Measurements from ENCODE around the gene ST7. TPM values are rescaled to one million over a fixed set of nuclear protein-coding genes. Genes with fewer than 3 reads are reported as not detected.

ST7 gene
- total and polyA plus RNA-seq, 2 donors (not counting 1 experiment from before 2014, with no cell fraction given) = 2.3 to 4.6 TPM

- H3K4me1 ChIP-seq (ENCODE audit: control insufficient read depth in 2 of 2, insufficient read depth in 2 of 2, low read length in 2 of 2) = no peaks in the 10 kb centered on the region
- no peaks in the 10 kb centered on the region for H3K79me2 ChIP-seq (ENCODE audit: control insufficient read depth, insufficient read depth, low read length)
- TF ChIP-seq EZH2 (IDR thresholded peaks at IDR 0.05; ENCODE audit: borderline replicate concordance, insufficient read depth, low read depth, low read length, poor library complexity, severe bottlenecking) (no peak), CTCF (IDR thresholded peaks at IDR 0.05) (no peak)
- POLR2A ChIA-PET = no interaction called here
- H3K4me3 ChIP-seq (ENCODE audit: control extremely low read depth in 1 of 5, extremely low read depth in 1 of 5, insufficient read depth in 1 of 5, low read depth in 2 of 5, low read length in 4 of 5) = no peak overlapping the region
- Mint-ChIP-seq H3K27me3 (no peaks in the 10 kb centered on the region), H3K9me3 (ENCODE audit: insufficient read depth) (no peaks in the 10 kb centered on the region), H3K27ac (no peak overlapping the region), H3K4me1 (peaks cover 7% of the 10 kb centered on the region), H3K4me3 (no peak overlapping the region)
- H3K9ac ChIP-seq (ENCODE audit: low read length) = no peak overlapping the region
- intact Hi-C loops (cut with micrococcal nuclease) = no loop called here
- H3K9me3 ChIP-seq (ENCODE audit: control extremely low read depth in 1 of 3, control insufficient read depth in 2 of 3, insufficient read depth in 1 of 3, low read length in 2 of 3) = no peaks in the 10 kb centered on the region
- no peak overlapping the region for H2AFZ ChIP-seq (ENCODE audit: insufficient read depth, low read depth, low read length, poor library complexity, severe bottlenecking)
- DNase-seq = no peak
- H4K20me1 ChIP-seq (ENCODE audit: control insufficient read depth, insufficient read depth, low read length, poor library complexity, severe bottlenecking) = no peaks in the 10 kb centered on the region
- H3K4me2 ChIP-seq (replicated peaks; ENCODE audit: low read depth, low read length, poor library complexity, severe bottlenecking) = no peak overlapping the region
- H3K27me3 ChIP-seq (replicated peaks in 1 of 4; ENCODE audit: control extremely low read depth in 1 of 4, control insufficient read depth in 3 of 4, insufficient read depth in 4 of 4, low read length in 3 of 4) = no peaks in the 10 kb centered on the region
- CTCF ChIA-PET = interaction anchor here (1.5 kb wide), 1 partner anchor 32 kb away, joined by 4 read pairs; no protein-coding TSS in a partner anchor
- no peaks in the 10 kb centered on the region for H3K36me3 ChIP-seq (replicated peaks in 1 of 2; ENCODE audit: control extremely low read depth in 1 of 2, control insufficient read depth in 1 of 2, extremely low read depth in 1 of 2, insufficient read depth in 2 of 2, low read length in 1 of 2)
- H3K27ac ChIP-seq (ENCODE audit: low read length in 2 of 2) = no peak overlapping the region
- ATAC-seq (ENCODE audit: low read depth) = no peak
- 34% methylated on average over 4 of the region's 4 CpGs for WGBS (ENCODE audit: insufficient coverage)
Observed at GRCh38 chr7:117087639-117088396, 134.5 kb downstream of the ST7 start.

- 89% methylated on average over 1 of the region's 2 CpGs for WGBS (ENCODE audit: insufficient coverage)
- H3K27ac Mint-ChIP-seq = no peak overlapping the region
Observed at GRCh38 chr7:117088623-117089194, 135.4 kb downstream of the ST7 start.

More at GRCh38 chr7:117088623-117089194, 135.4 kb downstream of the ST7 start:
- Mint-ChIP-seq H3K4me1 (peaks cover 7% of the 10 kb centered on the region), H3K4me3 (no peak overlapping the region), H3K27me3 (no peaks in the 10 kb centered on the region), H3K9me3 (ENCODE audit: insufficient read depth) (no peaks in the 10 kb centered on the region)
- Histone ChIP-seq H3K4me2 (replicated peaks; ENCODE audit: low read depth, low read length, poor library complexity, severe bottlenecking) (no peak overlapping the region), H3K27ac (ENCODE audit: low read length in 2 of 2) (no peak overlapping the region), H2AFZ (ENCODE audit: insufficient read depth, low read depth, low read length, poor library complexity, severe bottlenecking) (no peak overlapping the region), H3K4me3 (ENCODE audit: control extremely low read depth in 1 of 5, extremely low read depth in 1 of 5, insufficient read depth in 1 of 5, low read depth in 2 of 5, low read length in 4 of 5) (no peak overlapping the region), H3K79me2 (ENCODE audit: control insufficient read depth, insufficient read depth, low read length) (no peaks in the 10 kb centered on the region), H3K27me3 (replicated peaks in 1 of 4; ENCODE audit: control extremely low read depth in 1 of 4, control insufficient read depth in 3 of 4, insufficient read depth in 4 of 4, low read length in 3 of 4) (no peaks in the 10 kb centered on the region), H4K20me1 (ENCODE audit: control insufficient read depth, insufficient read depth, low read length, poor library complexity, severe bottlenecking) (no peaks in the 10 kb centered on the region), H3K4me1 (ENCODE audit: control insufficient read depth in 2 of 2, insufficient read depth in 2 of 2, low read length in 2 of 2) (no peaks in the 10 kb centered on the region), H3K9me3 (ENCODE audit: control extremely low read depth in 1 of 3, control insufficient read depth in 2 of 3, insufficient read depth in 1 of 3, low read length in 2 of 3) (no peaks in the 10 kb centered on the region), H3K36me3 (replicated peaks in 1 of 2; ENCODE audit: control extremely low read depth in 1 of 2, control insufficient read depth in 1 of 2, extremely low read depth in 1 of 2, insufficient read depth in 2 of 2, low read length in 1 of 2) (no peaks in the 10 kb centered on the region), H3K9ac (ENCODE audit: low read length) (no peak overlapping the region)
- ATAC-seq (ENCODE audit: low read depth) (no peak), DNase-seq (no peak)
- POLR2A ChIA-PET = no interaction called here
- intact Hi-C loops (cut with micrococcal nuclease) = no loop called here
- CTCF ChIA-PET = interaction anchor here (0.7 to 1.5 kb wide), 2 partner anchors 26 to 31 kb away, joined by 3 to 4 read pairs; no protein-coding TSS in a partner anchor
- TF ChIP-seq EZH2 (IDR thresholded peaks at IDR 0.05; ENCODE audit: borderline replicate concordance, insufficient read depth, low read depth, low read length, poor library complexity, severe bottlenecking) = no peak
